Osteoblast (primary cell): ENCODE results near the gene OR52A5. TPM values are rescaled to one million over a fixed set of nuclear protein-coding genes. Genes with fewer than 3 reads are reported as not detected.
"Not testable (repeated sequence)": the region's sequence is repeated elsewhere in the genome, so short reads cannot be mapped to it uniquely, and the experiment has no call there.

Experiments used
- DNase-seq: peaks from one replicate; pipeline ENCODE4 v3.0.0; 2011; ENCODE audit warnings: low spot score, mixed read lengths; ENCODE audit not compliant: insufficient read length; ENCODE audit errors: missing footprints
- H2AFZ ChIP-seq: 2 replicates; pipeline ENCODE4 v1.6.0; 2011; ENCODE audit warnings: mild to moderate bottlenecking, low read length
- H3K27ac ChIP-seq: 2 replicates; pipeline ENCODE4 v1.5.1; 2011; ENCODE audit warnings: mild to moderate bottlenecking, low read depth, low read length, moderate library complexity
- H3K27me3 ChIP-seq: 2 replicates; pipeline ENCODE4 v1.6.0; 2012; ENCODE audit warnings: mild to moderate bottlenecking, control low read depth, inconsistent platforms, low read length, moderate library complexity; ENCODE audit not compliant: insufficient read depth
- H3K36me3 ChIP-seq: 2 replicates; pipeline ENCODE4 v1.5.1; 2011; ENCODE audit warnings: mild to moderate bottlenecking, low read length, control low read depth, moderate library complexity; ENCODE audit not compliant: insufficient read depth
- H3K4me1 ChIP-seq: 2 replicates; pipeline ENCODE4 v1.5.1; 2011; ENCODE audit warnings: mild to moderate bottlenecking, low read length, control low read depth, moderate library complexity; ENCODE audit not compliant: insufficient read depth
- H3K4me2 ChIP-seq: 2 replicates; pipeline ENCODE4 v1.6.0; 2011; ENCODE audit warnings: mild to moderate bottlenecking, low read length; ENCODE audit not compliant: insufficient read depth
- H3K4me3 ChIP-seq: fragments of 200-600 bp; sonication (generic); 3 replicates; pipeline ENCODE4 v1.5.1; 2012; ENCODE audit warnings: mild to moderate bottlenecking, low read length, inconsistent platforms; ENCODE audit not compliant: insufficient read depth
- H3K79me2 ChIP-seq: 2 replicates; pipeline ENCODE4 v1.6.0; 2012; ENCODE audit warnings: mild to moderate bottlenecking, low read length, control low read depth, inconsistent platforms; ENCODE audit not compliant: insufficient read depth
- H3K9me3 ChIP-seq: 2 replicates; pipeline ENCODE4 v1.5.1; 2011; ENCODE audit warnings: low read depth, low read length, control low read depth
- H4K20me1 ChIP-seq: 2 replicates; pipeline ENCODE4 v1.6.0; 2012; ENCODE audit warnings: mild to moderate bottlenecking, low read length, control low read depth; ENCODE audit not compliant: insufficient read depth
- CTCF ChIP-seq: IDR thresholded peaks from 2 replicates; pipeline ENCODE4 v1.5.1; 2011; ENCODE audit warnings: mild to moderate bottlenecking, low read depth, low read length, moderate library complexity; ENCODE audit errors: extremely low read depth
- total RNA-seq: library from RNA; depleted of rRNA; stranded (reverse); fragments of >200 nt; gene quantifications from 2 replicates; pipeline ENCODE4 v1.2.3, GENCODE V29; 2012

Gene OR52A5
- total RNA-seq, 1 donor, result not detected

- Histone ChIP-seq H3K9me3 (no peaks in the 10 kb centered on the region), H3K4me1 (no peaks in the 10 kb centered on the region), H3K79me2 (no peaks in the 10 kb centered on the region), H4K20me1 (no peaks in the 10 kb centered on the region), H3K36me3 (no peaks in the 10 kb centered on the region), H3K27me3 (no peaks in the 10 kb centered on the region), H3K4me2 (no peak within 1 kb of the TSS), H3K27ac (no peak within 1 kb of the TSS), H3K4me3 (no peak within 1 kb of the TSS), H2AFZ (no peak within 1 kb of the TSS)
- TF ChIP-seq CTCF, result no peak
- no peak for DNase-seq
Observed at GRCh38 chr11:5154657-5155056, 16.5 kb upstream of the OR52A5 start, which contains the start of gene OR52A1. OR52A1 (minus strand) TSS chr11:5154757; CDS start chr11:5152369, 2,388 bp downstream.

- no peaks in the 10 kb centered on the region for H3K79me2 ChIP-seq
- no peak overlapping the region for H3K4me3 ChIP-seq
- TF ChIP-seq CTCF, result no peak
Observed at GRCh38 chr11:5153574-5154431, 15.6 kb upstream of the OR52A5 start.

GRCh38 chr11:5151713-5152153, 13.6 kb upstream of the OR52A5 start:
- H3K27me3 ChIP-seq, result no peaks in the 10 kb centered on the region
- TF ChIP-seq CTCF, result no peak
- H3K79me2 ChIP-seq, result no peaks in the 10 kb centered on the region
- H4K20me1 ChIP-seq, result no peaks in the 10 kb centered on the region
- no peak overlapping the region for H3K4me2 ChIP-seq
- H3K4me3 ChIP-seq, result no peak overlapping the region
- no peak overlapping the region for H2AFZ ChIP-seq
- no peak overlapping the region for H3K27ac ChIP-seq
- DNase-seq, result no peak
- H3K36me3 ChIP-seq, result no peaks in the 10 kb centered on the region
- no peaks in the 10 kb centered on the region for H3K9me3 ChIP-seq
- no peaks in the 10 kb centered on the region for H3K4me1 ChIP-seq

More at GRCh38 chr11:5153574-5154431, 15.6 kb upstream of the OR52A5 start:
- H3K27ac ChIP-seq, result no peak overlapping the region
- DNase-seq, result no peak
- no peaks in the 10 kb centered on the region for H3K4me1 ChIP-seq
- no peaks in the 10 kb centered on the region for H3K9me3 ChIP-seq
- H2AFZ ChIP-seq, result no peak overlapping the region
- no peak overlapping the region for H3K4me2 ChIP-seq
- no peaks in the 10 kb centered on the region for H4K20me1 ChIP-seq
- H3K27me3 ChIP-seq, result no peaks in the 10 kb centered on the region
- H3K36me3 ChIP-seq, result no peaks in the 10 kb centered on the region

DNA sequence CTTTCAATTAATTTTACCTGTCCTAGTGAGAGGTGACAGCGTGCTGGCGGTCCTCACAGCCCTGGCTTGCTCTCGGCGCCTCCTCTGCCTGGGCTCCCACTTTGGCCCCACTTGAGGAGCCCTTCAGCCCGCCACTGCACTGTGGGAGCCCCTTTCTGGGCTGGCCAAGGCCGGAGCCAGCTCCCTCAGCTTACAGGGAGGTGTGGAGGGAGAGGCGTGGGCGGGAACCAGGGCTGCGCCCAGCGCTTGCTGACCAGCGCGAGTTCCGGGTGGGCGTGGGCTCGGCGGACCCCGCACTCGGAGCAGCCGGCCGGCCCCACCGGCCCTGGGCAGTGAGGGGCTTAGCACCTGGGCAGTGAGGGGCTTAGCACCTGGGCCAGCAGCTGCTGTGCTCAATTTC, 6.0 kb upstream of the OR52A5 start:
- not testable (repeated sequence) for H3K4me2 ChIP-seq, H3K4me1 ChIP-seq, H3K79me2 ChIP-seq, H2AFZ ChIP-seq, H3K27me3 ChIP-seq, H4K20me1 ChIP-seq, H3K4me3 ChIP-seq, H3K36me3 ChIP-seq, H3K9me3 ChIP-seq, H3K27ac ChIP-seq, DNase-seq
